Thoracic aorta (tissue), 2 donors: ENCODE results near the gene TIMM17B. TPM values are rescaled to one million over a fixed set of nuclear protein-coding genes. Genes with fewer than 3 reads are reported as not detected.

Experiments
- ATAC-seq: fragments of 150-250 bp; one replicate; pipeline ENCODE4 v1.8.0; 2017; ENCODE audit warnings: low read depth; ENCODE audit not compliant: insufficient number of reproducible peaks, low FRiP score
- DNase-seq: peaks from one replicate; pipeline ENCODE4 v3.0.0-alpha.2; 2020; ENCODE audit warnings: low spot score
- H3K27ac ChIP-seq, 2 donors: fragments of 200-600 bp; sonication (generic); 1 replicate in 1 of 2; 2 replicates in 1 of 2; pipeline ENCODE4 v1.5.1; 2016; ENCODE audit warnings: mild to moderate bottlenecking in 2 of 2, moderate library complexity in 2 of 2
- H3K27me3 ChIP-seq: fragments of 200-600 bp; sonication (generic); replicated peaks from 2 replicates; pipeline ENCODE4 v1.6.0; 2016; ENCODE audit warnings: mild to moderate bottlenecking; ENCODE audit not compliant: insufficient read depth
- H3K36me3 ChIP-seq: fragments of 200-600 bp; sonication (generic); one replicate; pipeline ENCODE4 v1.5.1; 2016
- H3K4me1 ChIP-seq, 2 donors: fragments of 200-600 bp; sonication (generic); 1 replicate in 1 of 2; 2 replicates in 1 of 2; pipeline versions ENCODE4 v1.5.1 to v1.6.0; 2016; ENCODE audit warnings: low read depth in 2 of 2, mild to moderate bottlenecking in 1 of 2; ENCODE audit not compliant: control insufficient read depth in 1 of 2
- H3K4me3 ChIP-seq: fragments of 200-600 bp; sonication (generic); 2 replicates; pipeline ENCODE4 v1.5.1; 2016; ENCODE audit warnings: mild to moderate bottlenecking
- H3K9me3 ChIP-seq: fragments of 200-600 bp; sonication (generic); 2 replicates; pipeline ENCODE4 v1.5.1; 2016
- CTCF ChIP-seq: fragments of 200-600 bp; sonication (generic); IDR thresholded peaks from one replicate; pipeline ENCODE4 v1.5.1; 2019; ENCODE audit warnings: antibody characterized with exemption
- total RNA-seq, 2 donors: library from RNA; depleted of rRNA; stranded (reverse); fragments of >200 nt; gene quantifications; one replicate each; pipeline versions ENCODE4 v1.1.0 to v1.2.3, GENCODE V29; 2016

The TIMM17B gene
- total RNA-seq, 2 donors from 2014 or later = 30.0 to 52.0 TPM

GRCh38 chrX:48905090-48905790 is 7.7 kb upstream of the TIMM17B start:
- no peak for DNase-seq
- no peak overlapping the region for H3K27ac ChIP-seq
- H3K9me3 ChIP-seq = no peaks in the 10 kb centered on the region
- H3K27me3 ChIP-seq = no peaks in the 10 kb centered on the region
- no peak for TF ChIP-seq CTCF
- no peaks in the 10 kb centered on the region for H3K4me1 ChIP-seq
- H3K4me3 ChIP-seq = no peak overlapping the region
- peaks cover 4% of the 10 kb centered on the region for H3K36me3 ChIP-seq
- no peak for ATAC-seq

DNA sequence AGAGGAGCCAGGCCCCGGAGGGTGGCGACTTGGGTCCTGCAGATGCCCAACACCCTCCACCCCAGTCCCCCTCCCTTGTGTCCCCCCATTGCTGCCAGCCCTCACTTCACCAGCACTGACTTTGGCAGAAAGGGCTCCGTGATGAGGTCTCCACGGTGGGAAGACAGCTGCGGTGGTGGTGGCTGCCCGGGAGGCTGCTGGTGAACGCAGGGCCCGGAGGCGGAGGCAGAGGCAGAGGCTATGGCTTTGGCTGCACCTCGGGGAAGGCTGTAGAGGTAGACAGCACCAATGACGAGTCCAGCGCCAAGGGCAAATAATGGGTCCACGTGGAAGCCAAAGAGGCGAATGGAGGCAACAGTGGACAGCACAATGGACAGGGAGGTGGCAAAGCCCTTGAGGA is 7.1 kb upstream of the TIMM17B start:
- Histone ChIP-seq H3K9me3 (no peaks in the 10 kb centered on the region), H3K27me3 (no peaks in the 10 kb centered on the region), H3K4me1 (no peaks in the 10 kb centered on the region), H3K36me3 (peaks cover 4% of the 10 kb centered on the region), H3K4me3 (no peak overlapping the region), H3K27ac (no peak overlapping the region)
- no peak for ATAC-seq
- no peak for TF ChIP-seq CTCF
- DNase-seq = no peak

- Histone ChIP-seq H3K4me3 (no peak overlapping the region), H3K9me3 (no peaks in the 10 kb centered on the region), H3K36me3 (peaks cover 4% of the 10 kb centered on the region), H3K4me1 (no peaks in the 10 kb centered on the region), H3K27me3 (no peaks in the 10 kb centered on the region), H3K27ac (no peak overlapping the region)
- TF ChIP-seq CTCF = no peak
- ATAC-seq (no peak), DNase-seq (no peak)
Measured at GRCh38 chrX:48904180-48904579, 6.6 kb upstream of the TIMM17B start.

DNA sequence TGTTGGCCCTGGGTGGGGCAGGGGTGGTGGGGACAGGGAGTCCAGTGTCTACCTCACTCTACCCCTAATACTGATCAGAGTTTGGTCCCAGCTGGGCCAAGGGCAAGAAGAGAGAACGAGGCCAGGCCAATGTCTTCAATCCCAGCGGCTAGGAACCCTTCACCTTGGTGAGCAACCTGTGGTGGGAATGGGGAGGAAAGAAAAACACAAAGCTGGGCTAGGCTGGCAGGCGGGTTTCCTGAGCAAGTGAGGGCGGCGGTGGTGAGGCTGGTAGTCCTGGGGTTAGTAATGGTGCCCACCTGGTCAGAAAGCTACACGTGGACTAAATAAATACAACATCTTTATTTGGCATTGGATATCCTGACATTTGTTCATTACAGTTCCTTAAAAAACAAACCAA is 5.7 kb upstream of the TIMM17B start:
- ATAC-seq (no peak), DNase-seq (no peak)
- no peak for TF ChIP-seq CTCF
- Histone ChIP-seq H3K27ac (no peak overlapping the region), H3K9me3 (no peaks in the 10 kb centered on the region), H3K4me1 (no peaks in the 10 kb centered on the region), H3K4me3 (no peak overlapping the region), H3K36me3 (peaks cover 4% of the 10 kb centered on the region), H3K27me3 (no peaks in the 10 kb centered on the region)

GRCh38 chrX:48902776-48903175 is 5.2 kb upstream of the TIMM17B start:
- Histone ChIP-seq H3K9me3 (no peaks in the 10 kb centered on the region), H3K4me1 (no peaks in the 10 kb centered on the region)
- TF ChIP-seq CTCF = no peak

More at GRCh38 chrX:48902776-48903175, 5.2 kb upstream of the TIMM17B start:
- H3K36me3 ChIP-seq = peaks cover 4% of the 10 kb centered on the region
- DNase-seq (no peak), ATAC-seq (no peak)
- no peak overlapping the region for H3K4me3 ChIP-seq
- H3K27me3 ChIP-seq = no peaks in the 10 kb centered on the region
- H3K27ac ChIP-seq = no peak overlapping the region
